IPS-18c (cell line): ENCODE measurements around the gene MICAL2.

Experiments used
- H3K4me3 ChIP-seq: 2 replicates; pipeline ENCODE4 v1.7.0; 2013; ENCODE audit warnings: low read depth, mild to moderate bottlenecking, low read length, moderate library complexity; ENCODE audit not compliant: insufficient read depth
- H3K9me3 ChIP-seq: one replicate; pipeline ENCODE4 v1.6.1; 2013; ENCODE audit warnings: mild to moderate bottlenecking, low read length, moderate library complexity; ENCODE audit not compliant: control insufficient read depth, insufficient read depth

Gene MICAL2

GRCh38 chr11:12075822-12076821 is 34.3 kb upstream of the MICAL2 start:
- Histone ChIP-seq H3K9me3 (no peaks in the 10 kb centered on the region), H3K4me3 (no peak overlapping the region)

GRCh38 chr11:12076840-12077534 is 33.4 kb upstream of the MICAL2 start:
- H3K4me3 ChIP-seq, result no peak overlapping the region
- H3K9me3 ChIP-seq, result no peaks in the 10 kb centered on the region

GRCh38 chr11:12077535-12078280 is 32.7 kb upstream of the MICAL2 start:
- H3K9me3 ChIP-seq, result no peaks in the 10 kb centered on the region
- no peak overlapping the region for H3K4me3 ChIP-seq

- no peak overlapping the region for H3K4me3 ChIP-seq
- H3K9me3 ChIP-seq, result no peaks in the 10 kb centered on the region
These were observed 30.4 kb upstream of the MICAL2 start for GRCh38 chr11:12079726-12080556.

- Histone ChIP-seq H3K9me3 (no peaks in the 10 kb centered on the region), H3K4me3 (no peak overlapping the region)
These were observed 27.0 kb upstream of the MICAL2 start for GRCh38 chr11:12083380-12083779.

GRCh38 chr11:12084256-12084655 is 26.1 kb upstream of the MICAL2 start:
- no peak overlapping the region for H3K4me3 ChIP-seq
- H3K9me3 ChIP-seq, result no peaks in the 10 kb centered on the region

GRCh38 chr11:12085371-12086251 is 24.8 kb upstream of the MICAL2 start:
- no peak overlapping the region for H3K4me3 ChIP-seq
- no peaks in the 10 kb centered on the region for H3K9me3 ChIP-seq

- Histone ChIP-seq H3K4me3 (no peak overlapping the region), H3K9me3 (no peaks in the 10 kb centered on the region)
These were observed 23.9 kb upstream of the MICAL2 start for GRCh38 chr11:12086271-12087074.

GRCh38 chr11:12087075-12088004 is 23.1 kb upstream of the MICAL2 start:
- Histone ChIP-seq H3K4me3 (no peak overlapping the region), H3K9me3 (no peaks in the 10 kb centered on the region)

GRCh38 chr11:12088047-12088481 is 22.3 kb upstream of the MICAL2 start:
- Histone ChIP-seq H3K4me3 (no peak overlapping the region), H3K9me3 (no peaks in the 10 kb centered on the region)

GRCh38 chr11:12088531-12088930 is 21.9 kb upstream of the MICAL2 start:
- no peak overlapping the region for H3K4me3 ChIP-seq
- H3K9me3 ChIP-seq, result no peaks in the 10 kb centered on the region

GRCh38 chr11:12089041-12089440 is 21.3 kb upstream of the MICAL2 start:
- Histone ChIP-seq H3K4me3 (no peak overlapping the region), H3K9me3 (no peaks in the 10 kb centered on the region)

GRCh38 chr11:12089473-12089872 is 20.9 kb upstream of the MICAL2 start:
- no peaks in the 10 kb centered on the region for H3K9me3 ChIP-seq

GRCh38 chr11:12090061-12090591 is 20.3 kb upstream of the MICAL2 start:
- no peak overlapping the region for H3K4me3 ChIP-seq
- no peaks in the 10 kb centered on the region for H3K9me3 ChIP-seq

More at GRCh38 chr11:12089473-12089872, 20.9 kb upstream of the MICAL2 start:
- no peak overlapping the region for H3K4me3 ChIP-seq
